Parathyroid adenoma (tissue), 2 donors: Measurements from ENCODE around the gene ACOT11.
A peak's percentile ranks its signal among the peaks of the same experiment; 100 is the strongest.

Experiments
- H2AFZ ChIP-seq: fragments of 300-600 bp; sonication (generic); one replicate; pipeline ENCODE4 v1.7.0; 2017; ENCODE audit warnings: antibody characterized with exemption, mild to moderate bottlenecking
- H3K27ac ChIP-seq: fragments of 300-600 bp; sonication (generic); one replicate; pipeline ENCODE4 v1.7.0; 2017
- H3K27me3 ChIP-seq: fragments of 300-600 bp; sonication (generic); one replicate; pipeline ENCODE4 v1.7.0; 2017; ENCODE audit warnings: low read length; ENCODE audit not compliant: control insufficient read depth, insufficient read depth
- H3K36me3 ChIP-seq: fragments of 300-600 bp; sonication (generic); one replicate; pipeline ENCODE4 v1.7.0; 2017; ENCODE audit warnings: low read length; ENCODE audit not compliant: control insufficient read depth, insufficient read depth
- H3K4me1 ChIP-seq: fragments of 300-600 bp; sonication (generic); one replicate; pipeline ENCODE4 v1.7.0; 2017; ENCODE audit warnings: control low read depth
- H3K4me2 ChIP-seq: fragments of 300-600 bp; sonication (generic); one replicate; pipeline ENCODE4 v1.7.0; 2017; ENCODE audit warnings: low read length
- H3K4me3 ChIP-seq: fragments of 300-600 bp; sonication (generic); one replicate; pipeline ENCODE4 v1.7.0; 2017; ENCODE audit warnings: low read depth, low read length
- H3K79me2 ChIP-seq: fragments of 300-600 bp; sonication (generic); one replicate; pipeline ENCODE4 v1.7.0; 2017; ENCODE audit warnings: control low read depth
- H3K9ac ChIP-seq: fragments of 300-600 bp; sonication (generic); one replicate; pipeline ENCODE4 v1.7.0; 2017; ENCODE audit warnings: mild to moderate bottlenecking
- H3K9me3 ChIP-seq: fragments of 300-600 bp; sonication (generic); one replicate; pipeline ENCODE4 v1.7.0; 2017; ENCODE audit warnings: low read length; ENCODE audit not compliant: control insufficient read depth
- CTCF ChIP-seq: fragments of 300-600 bp; sonication (generic); IDR thresholded peaks from one replicate; pipeline ENCODE4 v1.7.0; 2017; ENCODE audit warnings: antibody characterized with exemption, mild to moderate bottlenecking
- donor health status: primary hyperparathyroidism.

The ACOT11 gene

GRCh38 chr1:54542962-54543539, 5.0 kb upstream of the ACOT11 start:
- no peak for TF ChIP-seq CTCF
- Histone ChIP-seq H3K27ac (peak overlapping the region; percentile 68), H3K9ac (no peak overlapping the region)

GRCh38 chr1:54543729-54544496, 4.1 kb upstream of the ACOT11 start:
- Histone ChIP-seq H3K4me3 (no peak overlapping the region), H3K79me2 (no peaks in the 10 kb centered on the region), H3K36me3 (no peaks in the 10 kb centered on the region), H3K9me3 (no peaks in the 10 kb centered on the region), H3K27me3 (no peaks in the 10 kb centered on the region), H3K27ac (no peak overlapping the region), H3K4me1 (peaks cover 9% of the 10 kb centered on the region), H3K9ac (no peak overlapping the region), H3K4me2 (no peak overlapping the region), H2AFZ (no peak overlapping the region)
- TF ChIP-seq CTCF, result no peak

More at GRCh38 chr1:54542962-54543539, 5.0 kb upstream of the ACOT11 start:
- H3K9me3 ChIP-seq, result no peaks in the 10 kb centered on the region
- no peak overlapping the region for H3K4me2 ChIP-seq
- H3K4me1 ChIP-seq, result peaks cover 9% of the 10 kb centered on the region
- no peaks in the 10 kb centered on the region for H3K79me2 ChIP-seq
- no peaks in the 10 kb centered on the region for H3K36me3 ChIP-seq
- H2AFZ ChIP-seq, result peak overlapping the region; percentile 92
- no peaks in the 10 kb centered on the region for H3K27me3 ChIP-seq
- H3K4me3 ChIP-seq, result no peak overlapping the region

- H3K79me2 ChIP-seq, result peaks cover 12% of the 10 kb centered on the region
- peaks cover 14% of the 10 kb centered on the region for H3K4me1 ChIP-seq
- no peak for TF ChIP-seq CTCF
Observed at GRCh38 chr1:54545916-54546635, 2.0 kb upstream of the ACOT11 start.

GRCh38 chr1:54546651-54547401, 1.2 kb upstream of the ACOT11 start:
- H3K4me2 ChIP-seq, result no peak overlapping the region
- peak overlapping the region; percentile 93 for H3K27ac ChIP-seq
- H3K9me3 ChIP-seq, result no peaks in the 10 kb centered on the region
- H3K36me3 ChIP-seq, result no peaks in the 10 kb centered on the region
- H3K27me3 ChIP-seq, result no peaks in the 10 kb centered on the region
- H2AFZ ChIP-seq, result peak overlapping the region; percentile 84
- no peak for TF ChIP-seq CTCF
- peaks cover 17% of the 10 kb centered on the region for H3K79me2 ChIP-seq
- no peak overlapping the region for H3K4me3 ChIP-seq
- peaks cover 14% of the 10 kb centered on the region for H3K4me1 ChIP-seq
- H3K9ac ChIP-seq, result no peak overlapping the region

More at GRCh38 chr1:54545916-54546635, 2.0 kb upstream of the ACOT11 start:
- Histone ChIP-seq H3K27me3 (no peaks in the 10 kb centered on the region), H3K9me3 (no peaks in the 10 kb centered on the region), H3K27ac (no peak overlapping the region), H3K4me3 (no peak overlapping the region), H3K9ac (no peak overlapping the region), H2AFZ (no peak overlapping the region), H3K4me2 (no peak overlapping the region), H3K36me3 (no peaks in the 10 kb centered on the region)
